Right renal pelvis (tissue), 4 donors: ENCODE results near the gene MED12. TPM values are rescaled to one million over a fixed set of nuclear protein-coding genes. Genes with fewer than 3 reads are reported as not detected.

ENCODE experiments used
- DNase-seq, 4 donors: peaks; one replicate each; pipeline ENCODE4 v3.0.0-alpha.2; 2013; ENCODE audit warnings: low read depth in 4 of 4, low spot score in 3 of 4, missing footprints in 1 of 4
- polyA plus RNA-seq, 4 donors: library from polyadenylated mRNA; unstranded; fragments of 120-200 nt; gene quantifications; one replicate each; pipeline ENCODE4 v1.2.1, GENCODE V29; 2013; ENCODE audit not compliant: insufficient read length in 4 of 4

Gene MED12
- polyA plus RNA-seq, 4 donors = 39.7 to 47.4 (median 41.4) TPM

DNA sequence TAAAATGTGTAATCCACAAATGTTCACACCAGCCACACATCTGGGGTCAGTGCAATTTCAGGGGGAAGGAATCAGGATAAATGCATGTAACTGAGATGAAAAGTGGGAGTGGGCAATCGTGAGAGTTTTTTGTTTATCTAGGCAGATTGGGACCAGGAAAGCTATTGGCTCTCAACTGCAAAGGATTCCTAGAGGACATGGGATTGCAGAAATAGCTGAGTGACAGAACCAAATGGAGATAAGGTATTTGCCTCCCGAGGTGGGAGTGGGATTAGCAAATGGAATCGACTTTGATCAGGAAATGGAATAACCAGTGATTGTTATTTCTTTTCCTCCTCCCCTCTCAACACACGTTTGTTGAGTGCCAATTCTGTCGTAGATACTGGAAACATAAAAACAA is 65.7 kb downstream of the MED12 start:
- DNase-seq = no peak

DNA sequence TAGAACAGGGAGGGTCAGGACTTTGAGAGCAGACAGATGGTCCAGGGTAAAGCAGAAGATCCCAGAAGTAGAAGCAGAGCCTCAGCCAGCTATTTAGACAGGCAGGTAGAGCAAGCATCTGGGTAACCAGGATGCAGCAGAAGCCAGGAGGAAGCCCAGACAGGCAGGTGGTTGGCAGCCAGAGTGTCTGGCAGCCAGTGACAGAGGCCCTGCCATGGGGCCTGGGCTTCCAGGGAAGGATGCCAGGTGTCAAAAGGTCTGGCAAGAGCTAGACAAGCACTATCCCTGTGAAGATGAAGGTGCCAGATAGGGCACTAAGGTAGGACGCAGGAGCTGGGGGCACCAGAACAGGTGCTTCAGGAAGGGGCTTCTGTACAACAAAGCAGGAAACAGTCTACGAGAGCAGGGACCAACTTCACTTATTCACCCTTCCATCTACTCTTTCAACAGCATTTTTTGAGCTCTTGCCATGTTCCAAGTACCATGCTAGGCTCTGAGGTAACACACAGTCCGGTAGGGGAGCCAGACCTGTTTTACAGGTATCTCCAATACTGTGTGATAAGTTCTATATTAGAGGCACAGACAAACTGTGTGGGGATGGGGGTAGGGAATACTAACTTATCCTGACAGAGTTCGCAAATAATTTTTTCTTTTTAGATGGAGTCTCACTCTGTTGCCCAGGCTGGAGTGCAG is 66.6 kb downstream of the MED12 start:
- no peak for DNase-seq

DNA sequence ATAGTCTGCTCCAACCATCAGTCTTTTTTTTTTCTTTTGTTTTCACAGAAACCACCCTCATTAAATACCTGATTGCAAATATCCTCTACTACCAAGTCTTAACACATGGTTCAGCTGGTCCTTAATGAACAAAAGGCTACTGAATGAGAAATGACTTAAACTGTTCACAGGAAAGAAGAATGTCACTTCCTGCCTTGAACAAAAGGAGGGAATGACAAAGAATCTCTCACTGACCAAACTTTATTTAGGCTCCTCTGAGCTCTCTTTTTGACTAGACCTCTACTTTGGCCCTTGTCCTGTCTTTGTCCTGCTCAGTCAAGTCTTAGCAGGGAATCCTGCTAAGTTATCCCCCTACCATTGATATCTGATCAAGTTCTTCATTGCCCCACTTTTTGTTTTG is 72.9 kb downstream of the MED12 start:
- DNase-seq = no peak

Other genes with a start within 250 kb of the MED12 start
- under 1 TPM in 3 of 4 donors, not detected in 1; 0.05 to 0.10 (median 0.08) TPM for gene TEX11, start 209.9 kb upstream of the MED12 start, polyA plus RNA-seq
- gene SLC7A3, start 187.5 kb upstream of the MED12 start, polyA plus RNA-seq = 1 to 10 TPM; 2.4 to 2.7 (median 2.5) TPM
- 10 to 100 TPM; 53.1 to 57.3 (median 55.1) TPM for gene SNX12, start 50.3 kb upstream of the MED12 start, polyA plus RNA-seq
- gene FOXO4, start 22.7 kb upstream of the MED12 start, polyA plus RNA-seq = 10 to 100 TPM; 23.8 to 29.3 (median 27.8) TPM
- not detected for gene CXorf65, start 11.9 kb upstream of the MED12 start, polyA plus RNA-seq
- gene IL2RG, start 7.0 kb upstream of the MED12 start, polyA plus RNA-seq = 1 to 10 TPM in 3 of 4 donors, under 1 TPM in 1; 0.93 to 2.3 (median 1.2) TPM
- 1 to 10 TPM; 4.3 to 6.3 (median 4.9) TPM for gene NLGN3, start 26.2 kb downstream of the MED12 start, polyA plus RNA-seq
- gene GJB1, start 104.6 kb downstream of the MED12 start, polyA plus RNA-seq = 10 to 100 TPM; 42.1 to 55.6 (median 45.5) TPM
- gene ZMYM3, start 135.5 kb downstream of the MED12 start, polyA plus RNA-seq = 10 to 100 TPM; 57.7 to 65.6 (median 59.7) TPM
- gene NONO, start 165.0 kb downstream of the MED12 start, polyA plus RNA-seq = 100 to 1,000 TPM; 557 to 597 (median 565) TPM
- 1 to 10 TPM; 1.2 to 1.5 (median 1.3) TPM for gene ITGB1BP2, start 183.2 kb downstream of the MED12 start, polyA plus RNA-seq
- gene TAF1, start 247.8 kb downstream of the MED12 start, polyA plus RNA-seq = 10 to 100 TPM; 32.4 to 38.2 (median 36.9) TPM